GM21515 (cell line): ENCODE measurements around the gene FAM110A.
"Not testable (repeated sequence)": the region's sequence is repeated elsewhere in the genome, so short reads cannot be mapped to it uniquely, and the experiment has no call there.

ENCODE experiments used
- ATAC-seq: cut with Tn5 transposase; IDR thresholded peaks from one replicate; pipeline ENCODE4 v1.9.1; 2021; ENCODE audit not compliant: unreplicated experiment

The FAM110A gene

GRCh38 chr20:892371-892770 lies 58.9 kb downstream of the FAM110A start:
- ATAC-seq, result not testable (repeated sequence)
